CD4-positive, alpha-beta memory T cell (primary cell): ENCODE results near the gene RAP1GAP. TPM values are rescaled to one million over a fixed set of nuclear protein-coding genes. Genes with fewer than 3 reads are reported as not detected.
"Not testable (repeated sequence)": the region's sequence is repeated elsewhere in the genome, so short reads cannot be mapped to it uniquely, and the experiment has no call there.

Experiments used
- CTCF ChIA-PET: fragments of 350-600 bp; sonication (Branson Sonifier 250); formaldehyde crosslinking; loops from one replicate; lab custom pipeline; 2021; ENCODE audit warnings: inconsistent platforms; ENCODE audit not compliant: partially characterized antibody; lab: Charles Lee
- POLR2A ChIA-PET: fragments of 350-600 bp; sonication (Branson Sonifier 250); formaldehyde crosslinking; loops from one replicate; lab custom pipeline; 2021; ENCODE audit not compliant: partially characterized antibody; lab: Charles Lee
- DNase-seq, 5 donors: peaks; one replicate each; pipeline versions ENCODE4 v3.0.0 to v3.0.0-alpha.2; 2020 to 2022; ENCODE audit warnings: mixed read lengths in 1 of 5
- H3K27ac ChIP-seq: one replicate; pipeline ENCODE4 v1.7.0; 2013; ENCODE audit warnings: low read depth, low read length
- H3K27me3 ChIP-seq: 2 replicates; pipeline ENCODE4 v1.7.0; 2013; ENCODE audit warnings: mild to moderate bottlenecking, low read length, moderate library complexity; ENCODE audit not compliant: insufficient read depth
- H3K36me3 ChIP-seq: 2 replicates; pipeline ENCODE4 v1.7.0; 2013; ENCODE audit warnings: mild to moderate bottlenecking, low read length, moderate library complexity; ENCODE audit not compliant: insufficient read depth
- H3K4me1 ChIP-seq: 2 replicates; pipeline ENCODE4 v1.7.0; 2013; ENCODE audit warnings: mild to moderate bottlenecking, low read length, moderate library complexity; ENCODE audit not compliant: insufficient read depth
- H3K4me3 ChIP-seq, 2 donors: one replicate each; pipeline ENCODE4 v1.7.0; 2013; ENCODE audit warnings: low read length in 2 of 2, mild to moderate bottlenecking in 1 of 2
- H3K9me3 ChIP-seq, 2 donors: one replicate each; pipeline ENCODE4 v1.7.0; 2013; ENCODE audit warnings: low read length in 2 of 2, control low read depth in 1 of 2; ENCODE audit not compliant: control insufficient read depth in 1 of 2
- H3K27ac Mint-ChIP-seq, 7 donors: one replicate each; pipeline ENCODE4 v1.8.0; 2020 to 2021; ENCODE audit warnings: mixed read lengths in 7 of 7, mild to moderate bottlenecking in 6 of 7, inconsistent platforms in 3 of 7, moderate library complexity in 3 of 7
- H3K27me3 Mint-ChIP-seq, 2 donors: one replicate each; pipeline ENCODE4 v1.8.0; 2020 to 2021; ENCODE audit warnings: mixed read lengths in 2 of 2
- H3K36me3 Mint-ChIP-seq, 2 donors: one replicate each; pipeline ENCODE4 v1.8.0; 2020 to 2021; ENCODE audit warnings: mixed read lengths in 2 of 2, inconsistent platforms in 1 of 2, mild to moderate bottlenecking in 1 of 2
- H3K4me1 Mint-ChIP-seq, 4 donors: one replicate each; pipeline ENCODE4 v1.8.0; 2020 to 2021; ENCODE audit warnings: mixed read lengths in 4 of 4, mild to moderate bottlenecking in 1 of 4
- H3K4me3 Mint-ChIP-seq, 8 donors: one replicate each; pipeline ENCODE4 v1.8.0; 2020 to 2021; ENCODE audit warnings: mixed read lengths in 8 of 8, mild to moderate bottlenecking in 7 of 8, moderate library complexity in 6 of 8, inconsistent platforms in 3 of 8
- H3K9me3 Mint-ChIP-seq, 8 donors: one replicate each; pipeline ENCODE4 v1.8.0; 2020 to 2021; ENCODE audit warnings: mixed read lengths in 8 of 8, mild to moderate bottlenecking in 5 of 8, inconsistent platforms in 3 of 8, moderate library complexity in 1 of 8
- intact Hi-C: fragments of 100-400 bp; cut with micrococcal nuclease; formaldehyde crosslinking; loops from one replicate; pipeline ENCODE4 v1.15.1; 2023
- polyA plus RNA-seq, 2 donors: library from polyadenylated mRNA; unstranded; fragments of 300-500 nt; fragmentation: Illumina TruSeq; gene quantifications; one replicate each; pipeline ENCODE4 v1.2.3, GENCODE V29; 2021
- total RNA-seq, 2 experiments: library from RNA; stranded (reverse); gene quantifications; one replicate each; pipeline ENCODE4 v1.2.3, GENCODE V29; 2021

Gene RAP1GAP
- total and polyA plus RNA-seq, 4 experiments from 2014 or later = 0.23 to 0.72 TPM; not detected in 2

- no peaks in the 10 kb centered on the region for H3K4me1 ChIP-seq
- no peaks in the 10 kb centered on the region for H3K4me1 Mint-ChIP-seq
- no peak overlapping the region for H3K27ac Mint-ChIP-seq
- no peak overlapping the region for H3K27ac ChIP-seq
- POLR2A ChIA-PET = no interaction called here
- no peak for DNase-seq
- no peaks in the 10 kb centered on the region for H3K36me3 ChIP-seq
- peaks cover 0 to 9% of the 10 kb centered on the region in 2 donors for H3K27me3 Mint-ChIP-seq
- no peaks in the 10 kb centered on the region for H3K36me3 Mint-ChIP-seq
- CTCF ChIA-PET = no interaction called here
- H3K4me3 ChIP-seq = no peak overlapping the region
- no peak overlapping the region for H3K4me3 Mint-ChIP-seq
- H3K9me3 ChIP-seq = no peaks in the 10 kb centered on the region
- no peaks in the 10 kb centered on the region for H3K9me3 Mint-ChIP-seq
- intact Hi-C loops = no loop called here
- H3K27me3 ChIP-seq = no peaks in the 10 kb centered on the region
These were observed 101.7 kb downstream of the RAP1GAP start for GRCh38 chr1:21567241-21568005.

GRCh38 chr1:21566361-21566760 lies 102.8 kb downstream of the RAP1GAP start:
- H3K9me3 Mint-ChIP-seq, H3K4me3 Mint-ChIP-seq, H3K4me1 ChIP-seq, H3K36me3 Mint-ChIP-seq, H3K4me3 ChIP-seq, POLR2A ChIA-PET, H3K9me3 ChIP-seq, H3K27me3 Mint-ChIP-seq, DNase-seq, H3K27ac Mint-ChIP-seq, H3K36me3 ChIP-seq, H3K4me1 Mint-ChIP-seq, H3K27ac ChIP-seq, CTCF ChIA-PET, intact Hi-C loops, H3K27me3 ChIP-seq: not testable (repeated sequence)

- POLR2A ChIA-PET = no interaction called here
- DNase-seq = no peak
- Histone ChIP-seq H3K4me1 (no peaks in the 10 kb centered on the region), H3K36me3 (no peaks in the 10 kb centered on the region), H3K4me3 (no peak overlapping the region), H3K27ac (no peak overlapping the region), H3K27me3 (no peaks in the 10 kb centered on the region), H3K9me3 (no peaks in the 10 kb centered on the region)
- Mint-ChIP-seq H3K36me3 (no peaks in the 10 kb centered on the region), H3K4me3 (no peak overlapping the region), H3K27me3 (peaks cover 3 to 9% of the 10 kb centered on the region in 2 donors), H3K27ac (no peak overlapping the region), H3K4me1 (no peaks in the 10 kb centered on the region), H3K9me3 (no peaks in the 10 kb centered on the region)
- intact Hi-C loops = no loop called here
- CTCF ChIA-PET = no interaction called here
These were observed 103.9 kb downstream of the RAP1GAP start for GRCh38 chr1:21565285-21565684.

GRCh38 chr1:21564521-21565095 lies 104.5 kb downstream of the RAP1GAP start:
- H3K36me3 ChIP-seq = no peaks in the 10 kb centered on the region
- POLR2A ChIA-PET = no interaction called here
- intact Hi-C loops = no loop called here
- H3K4me1 ChIP-seq = no peaks in the 10 kb centered on the region
- no peaks in the 10 kb centered on the region for H3K9me3 Mint-ChIP-seq
- no peaks in the 10 kb centered on the region for H3K36me3 Mint-ChIP-seq
- no peak for DNase-seq
- no peak overlapping the region for H3K27ac Mint-ChIP-seq
- H3K27ac ChIP-seq = no peak overlapping the region
- H3K27me3 Mint-ChIP-seq = peaks cover 3 to 15% of the 10 kb centered on the region in 2 donors
- no peak overlapping the region for H3K4me3 ChIP-seq
- H3K27me3 ChIP-seq = no peaks in the 10 kb centered on the region
- H3K9me3 ChIP-seq = no peaks in the 10 kb centered on the region
- no peak overlapping the region for H3K4me3 Mint-ChIP-seq
- no peaks in the 10 kb centered on the region for H3K4me1 Mint-ChIP-seq
- CTCF ChIA-PET = no interaction called here

- POLR2A ChIA-PET = no interaction called here
These were observed 105.2 kb downstream of the RAP1GAP start for GRCh38 chr1:21563971-21564370.

GRCh38 chr1:21562896-21563295 lies 106.3 kb downstream of the RAP1GAP start:
- CTCF ChIA-PET = no interaction called here
- POLR2A ChIA-PET = no interaction called here
- no peaks in the 10 kb centered on the region for H3K36me3 Mint-ChIP-seq
- no peaks in the 10 kb centered on the region for H3K36me3 ChIP-seq
- H3K27me3 Mint-ChIP-seq = peaks cover 3 to 11% of the 10 kb centered on the region in 2 donors
- no peak overlapping the region for H3K27ac ChIP-seq
- intact Hi-C loops = no loop called here
- no peaks in the 10 kb centered on the region for H3K4me1 Mint-ChIP-seq
- H3K27me3 ChIP-seq = no peaks in the 10 kb centered on the region
- H3K4me3 ChIP-seq = no peak overlapping the region
- H3K4me1 ChIP-seq = no peaks in the 10 kb centered on the region
- no peaks in the 10 kb centered on the region for H3K9me3 Mint-ChIP-seq
- H3K4me3 Mint-ChIP-seq = no peak overlapping the region
- DNase-seq = no peak
- no peak overlapping the region for H3K27ac Mint-ChIP-seq
- H3K9me3 ChIP-seq = no peaks in the 10 kb centered on the region

More at GRCh38 chr1:21563971-21564370, 105.2 kb downstream of the RAP1GAP start:
- peaks cover 3 to 16% of the 10 kb centered on the region in 2 donors for H3K27me3 Mint-ChIP-seq
- CTCF ChIA-PET = no interaction called here
- Histone ChIP-seq H3K36me3 (no peaks in the 10 kb centered on the region), H3K27ac (no peak overlapping the region), H3K27me3 (no peaks in the 10 kb centered on the region), H3K4me1 (no peaks in the 10 kb centered on the region), H3K4me3 (no peak overlapping the region), H3K9me3 (no peaks in the 10 kb centered on the region)
- no peaks in the 10 kb centered on the region for H3K4me1 Mint-ChIP-seq
- H3K27ac Mint-ChIP-seq = no peak overlapping the region
- no peak overlapping the region for H3K4me3 Mint-ChIP-seq
- intact Hi-C loops = no loop called here
- no peak for DNase-seq
- no peaks in the 10 kb centered on the region for H3K9me3 Mint-ChIP-seq
- H3K36me3 Mint-ChIP-seq = no peaks in the 10 kb centered on the region

GRCh38 chr1:21560916-21561638 lies 108.1 kb downstream of the RAP1GAP start:
- POLR2A ChIA-PET = no interaction called here
- Histone ChIP-seq H3K4me3 (no peak overlapping the region), H3K36me3 (no peaks in the 10 kb centered on the region), H3K4me1 (no peaks in the 10 kb centered on the region), H3K9me3 (no peaks in the 10 kb centered on the region), H3K27me3 (no peaks in the 10 kb centered on the region), H3K27ac (no peak overlapping the region)
- no peaks in the 10 kb centered on the region for H3K36me3 Mint-ChIP-seq
- H3K27me3 Mint-ChIP-seq = peaks cover 5 to 18% of the 10 kb centered on the region in 2 donors
- H3K4me1 Mint-ChIP-seq = no peaks in the 10 kb centered on the region
- CTCF ChIA-PET = no interaction called here
- H3K9me3 Mint-ChIP-seq = no peaks in the 10 kb centered on the region
- no peak overlapping the region for H3K27ac Mint-ChIP-seq
- no peak for DNase-seq
- H3K4me3 Mint-ChIP-seq = no peak overlapping the region
- intact Hi-C loops = no loop called here
